CD4-positive, alpha-beta T cell (primary cell): ENCODE measurements around the gene CFAP119. TPM values are rescaled to one million over a fixed set of nuclear protein-coding genes. Genes with fewer than 3 reads are reported as not detected.

Experiments
- ATAC-seq: fragments of 200-7000 bp; cut with Tn5 transposase; one replicate; pipeline ENCODE4 v1.10.0; 2022; ENCODE audit warnings: mild to moderate bottlenecking; ENCODE audit not compliant: poor library complexity
- CTCF ChIA-PET: fragments of 350-600 bp; sonication (Branson Sonifier 250); formaldehyde crosslinking; loops from one replicate; lab custom pipeline; 2021; ENCODE audit warnings: antibody characterized with exemption, inconsistent platforms; lab: Charles Lee
- POLR2A ChIA-PET: fragments of 350-600 bp; sonication (Branson Sonifier 250); formaldehyde crosslinking; loops from one replicate; lab custom pipeline; 2021; ENCODE audit warnings: antibody characterized with exemption, inconsistent platforms; lab: Charles Lee
- DNase-seq, 14 experiments: peaks; one replicate each; pipeline ENCODE4 v3.0.0-alpha.2; 2013 to 2020; ENCODE audit warnings: mixed read lengths in 2 of 14
- H3K27ac ChIP-seq, 2 donors: one replicate each; pipeline versions ENCODE4 v1.5.1 to v1.7.0; 2013; ENCODE audit warnings: low read length in 2 of 2, low read depth in 1 of 2, mild to moderate bottlenecking in 1 of 2
- H3K27me3 ChIP-seq, 2 experiments: 1 replicate in 1 of 2; 2 replicates in 1 of 2; pipeline versions ENCODE4 v1.6.1 to v1.7.0; 2013; ENCODE audit warnings: low read length in 2 of 2, control low read depth in 1 of 2, mild to moderate bottlenecking in 1 of 2, moderate library complexity in 1 of 2; ENCODE audit not compliant: insufficient read depth in 2 of 2, control insufficient read depth in 1 of 2
- H3K36me3 ChIP-seq: one replicate; pipeline ENCODE4 v1.6.1; 2013; ENCODE audit warnings: low read length, control low read depth; ENCODE audit not compliant: insufficient read depth
- H3K4me1 ChIP-seq: one replicate; pipeline ENCODE4 v1.6.1; 2013; ENCODE audit warnings: low read length, control low read depth; ENCODE audit not compliant: insufficient read depth
- H3K4me3 ChIP-seq: one replicate; pipeline ENCODE4 v1.5.1; 2013; ENCODE audit warnings: mild to moderate bottlenecking, low read length, moderate library complexity
- H3K9me3 ChIP-seq, 2 experiments: 1 replicate in 1 of 2; 2 replicates in 1 of 2; pipeline versions ENCODE4 v1.6.1 to v1.7.0; 2013; ENCODE audit warnings: low read length in 2 of 2, mild to moderate bottlenecking in 2 of 2, control low read depth in 1 of 2, moderate library complexity in 1 of 2; ENCODE audit not compliant: control insufficient read depth in 1 of 2, insufficient read depth in 1 of 2
- H3K27ac Mint-ChIP-seq: one replicate; pipeline ENCODE4 v1.8.0; 2020; ENCODE audit warnings: mixed read lengths
- H3K27me3 Mint-ChIP-seq: one replicate; pipeline ENCODE4 v1.8.0; 2021; ENCODE audit warnings: mixed read lengths
- H3K36me3 Mint-ChIP-seq: one replicate; pipeline ENCODE4 v1.8.0; 2021; ENCODE audit warnings: low read depth, mixed read lengths
- H3K4me1 Mint-ChIP-seq: one replicate; pipeline ENCODE4 v1.8.0; 2021; ENCODE audit warnings: low read depth, mixed read lengths
- H3K4me3 Mint-ChIP-seq: one replicate; pipeline ENCODE4 v1.8.0; 2020; ENCODE audit warnings: mild to moderate bottlenecking, mixed read lengths
- H3K9me3 Mint-ChIP-seq: one replicate; pipeline ENCODE4 v1.8.0; 2020; ENCODE audit warnings: mixed read lengths
- CTCF ChIP-seq: fragments of 200-600 bp; IDR thresholded peaks from one replicate; pipeline ENCODE4 v1.8.0; 2022; ENCODE audit warnings: antibody characterized with exemption, mild to moderate bottlenecking
- intact Hi-C, 2 experiments: fragments of 100-400 bp; cut with DNase I in 1 of 2; cut with micrococcal nuclease in 1 of 2; formaldehyde crosslinking; loops; one replicate each; pipeline versions ENCODE4 v1.15.1 to v1.9.0; 2023 to 2025; cut with DNase I, micrococcal nuclease
- total RNA-seq, 174 experiments: library from RNA in 2 of 174; stranded (reverse) in 2 of 174; gene quantifications; one replicate each; pipeline ENCODE4 v1.2.3 and lab custom pipeline; 2021 to 2026

The CFAP119 gene
- total RNA-seq, 2 experiments from 2014 or later, result 1.7 to 2.2 TPM

GRCh38 chr16:30753596-30753995 lies 8.3 kb downstream of the CFAP119 start:
- H3K4me3 ChIP-seq, result no peak overlapping the region
- no peak for TF ChIP-seq CTCF
- H3K36me3 ChIP-seq, result peaks cover 54% of the 10 kb centered on the region
- no peaks in the 10 kb centered on the region for H3K27me3 ChIP-seq
- ChIA-PET CTCF (no interaction called here), POLR2A (no interaction called here)
- peaks cover 11% of the 10 kb centered on the region for H3K4me1 ChIP-seq
- Mint-ChIP-seq H3K4me3 (no peak overlapping the region), H3K9me3 (no peaks in the 10 kb centered on the region), H3K27me3 (no peaks in the 10 kb centered on the region), H3K4me1 (peaks cover 18% of the 10 kb centered on the region), H3K27ac (no peak overlapping the region), H3K36me3 (peaks cover 52% of the 10 kb centered on the region)
- no peak overlapping the region for H3K27ac ChIP-seq
- ATAC-seq, result no peak
- DNase-seq, result no peak
- intact Hi-C loops, result no loop called here
- no peaks in the 10 kb centered on the region for H3K9me3 ChIP-seq

- Histone ChIP-seq H3K9me3 (no peaks in the 10 kb centered on the region), H3K4me1 (peaks cover 19% of the 10 kb centered on the region), H3K36me3 (peaks cover 40% of the 10 kb centered on the region), H3K4me3 (no peak overlapping the region), H3K27me3 (no peaks in the 10 kb centered on the region), H3K27ac (no peak overlapping the region)
- ChIA-PET POLR2A (no interaction called here), CTCF (no interaction called here)
- Mint-ChIP-seq H3K36me3 (peaks cover 49% of the 10 kb centered on the region), H3K27ac (no peak overlapping the region), H3K9me3 (no peaks in the 10 kb centered on the region), H3K27me3 (no peaks in the 10 kb centered on the region), H3K4me1 (peaks cover 30% of the 10 kb centered on the region), H3K4me3 (peak overlapping the region; percentile 87)
- intact Hi-C loops, result no loop called here
- no peak for TF ChIP-seq CTCF
- ATAC-seq (no peak), DNase-seq (no peak)
Measured at GRCh38 chr16:30750876-30751465, 10.9 kb downstream of the CFAP119 start.

DNA sequence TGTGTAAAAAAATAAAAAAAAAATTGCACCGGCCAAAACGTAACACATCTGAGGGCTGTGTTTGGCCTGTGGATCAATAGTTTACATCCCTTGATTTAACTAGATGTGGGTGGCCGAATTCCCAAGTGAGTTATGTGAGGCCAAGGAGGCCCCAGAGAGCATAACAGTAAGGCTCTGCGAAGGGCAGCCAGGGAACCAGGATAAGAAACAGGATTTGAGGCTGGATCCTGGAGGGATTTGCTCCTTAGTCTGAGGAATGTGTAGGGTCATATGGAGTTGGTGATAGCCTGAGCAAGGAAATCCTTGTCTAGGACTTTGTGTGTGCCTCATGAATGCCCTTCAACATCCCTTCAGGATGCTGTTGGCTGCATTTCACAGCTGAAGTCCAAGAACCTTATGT lies 11.7 kb downstream of the CFAP119 start:
- DNase-seq, result no peak
- H3K27me3 ChIP-seq, result no peaks in the 10 kb centered on the region
- no peak for TF ChIP-seq CTCF
- Mint-ChIP-seq H3K4me3 (peak overlapping the region; percentile 87), H3K27ac (no peak overlapping the region), H3K9me3 (no peaks in the 10 kb centered on the region), H3K36me3 (peaks cover 42% of the 10 kb centered on the region), H3K4me1 (peaks cover 30% of the 10 kb centered on the region), H3K27me3 (no peaks in the 10 kb centered on the region)
- peaks cover 38% of the 10 kb centered on the region for H3K36me3 ChIP-seq
- H3K9me3 ChIP-seq, result no peaks in the 10 kb centered on the region
- no peak overlapping the region for H3K27ac ChIP-seq
- ATAC-seq, result no peak
- H3K4me3 ChIP-seq, result no peak overlapping the region
- ChIA-PET CTCF (interaction anchor here (1.4 kb wide), 1 partner anchor 151 kb away, joined by 3 read pairs; no protein-coding TSS in a partner anchor), POLR2A (no interaction called here)
- peaks cover 19% of the 10 kb centered on the region for H3K4me1 ChIP-seq
- intact Hi-C loops, result no loop called here
